H1 (cell line): ENCODE data around the gene XPOT.
"Not testable (repeated sequence)": the region's sequence is repeated elsewhere in the genome, so short reads cannot be mapped to it uniquely, and the experiment has no call there.

Experiments used
- CBX8 ChIP-seq: fragments of 300-800, 300-1000 bp; sonication (generic); IDR thresholded peaks from 2 replicates; pipeline ENCODE4 v1.7.1; 2016; ENCODE audit warnings: low read depth, low read length, borderline replicate concordance
- CREB1 ChIP-seq: IDR thresholded peaks from 2 replicates; pipeline ENCODE4 v1.6.1; 2012; ENCODE audit warnings: inconsistent platforms
- CTCF ChIP-seq, 3 experiments: IDR thresholded peaks; 1 replicate in 2 of 3; 2 replicates in 1 of 3; pipeline versions ENCODE4 v1.5.1 to v1.6.1; 2011; ENCODE audit warnings: low read length in 3 of 3, mild to moderate bottlenecking in 3 of 3, inconsistent platforms in 2 of 3, low read depth in 1 of 3, moderate library complexity in 1 of 3; ENCODE audit not compliant: insufficient read depth in 1 of 3; ENCODE audit errors: control extremely low read depth in 1 of 3
- EP300 ChIP-seq, 2 experiments: IDR thresholded peaks; 1 replicate in 1 of 2; 2 replicates in 1 of 2; pipeline ENCODE4 v1.6.1; 2011 to 2012; ENCODE audit warnings: low read depth in 2 of 2, low read length in 2 of 2, mild to moderate bottlenecking in 2 of 2, borderline replicate concordance in 1 of 2, inconsistent platforms in 1 of 2, moderate library complexity in 1 of 2
- POLR2AphosphoS5 ChIP-seq: IDR thresholded peaks from 2 replicates; pipeline ENCODE4 v1.6.1; 2011; ENCODE audit warnings: low read depth, low read length
- RAD21 ChIP-seq, 2 experiments: IDR thresholded peaks in 1 of 2; conservative IDR thresholded peaks in 1 of 2; 2 replicates each; pipeline ENCODE4 v1.6.1; 2011; ENCODE audit warnings: low read depth in 2 of 2, low read length in 2 of 2, improper control_type of control experiment in 1 of 2, inconsistent platforms in 1 of 2, mild to moderate bottlenecking in 1 of 2, moderate library complexity in 1 of 2
- RBBP5 ChIP-seq: IDR thresholded peaks from 2 replicates; pipeline ENCODE4 v1.7.1; 2012; ENCODE audit warnings: low read depth, mild to moderate bottlenecking, inconsistent platforms, low read length, moderate library complexity, borderline replicate concordance
- SRF ChIP-seq: IDR thresholded peaks from 2 replicates; pipeline ENCODE4 v1.6.1; 2011; ENCODE audit warnings: mild to moderate bottlenecking, low read depth, low read length, moderate library complexity
- USF2 ChIP-seq: IDR thresholded peaks from 2 replicates; pipeline ENCODE4 v1.6.1; 2011; ENCODE audit warnings: low read length, improper control_type of control experiment

GRCh38 chr12:64361173-64361572 lies 43.0 kb upstream of the XPOT start:
- TF ChIP-seq SRF; POLR2AphosphoS5; CTCF (IDR thresholded peaks at IDR 0.05; ENCODE audit: control extremely low read depth in 1 of 3, insufficient read depth in 1 of 3, low read depth in 1 of 3, low read length in 3 of 3); EP300 (IDR thresholded peaks at IDR 0.05; ENCODE audit: borderline replicate concordance in 1 of 2, low read depth in 2 of 2, low read length in 2 of 2); RAD21 (IDR thresholded peaks at IDR 0.05 in 1 of 2, conservative IDR thresholded peaks at IDR 0.05 in 1 of 2; ENCODE audit: low read depth in 2 of 2, low read length in 2 of 2); RBBP5; USF2; CREB1; CBX8: not testable (repeated sequence)
